ENCODE measurements around the gene FAM222A. TPM values are rescaled to one million over a fixed set of nuclear protein-coding genes. Genes with fewer than 3 reads are reported as not detected.

FAM222A gene
- total and polyA plus RNA-seq, 2 of the 4 experiments (the other 2 are of a cell fraction) = under 0.01 to 0.32 TPM

GRCh38 chr12:109678719-109679118, 34.9 kb upstream of the FAM222A start:
- H3K79me1 ChIP-seq (ENCODE audit: low read depth in 1 of 2, low read length in 2 of 2) = no peaks in the 10 kb centered on the region
- no peak overlapping the region for H3K27ac ChIP-seq (ENCODE audit: insufficient read depth, low read length)
- H4K91ac ChIP-seq (ENCODE audit: insufficient read depth, low read depth, low read length) = no peak overlapping the region
- intact Hi-C loops (cut with micrococcal nuclease) = no loop called here
- H3K9ac ChIP-seq (ENCODE audit: low read depth, low read length) = no peak overlapping the region
- in situ Hi-C loops (cut with MboI; ENCODE audit: low sequenced_read_pairs) = no loop called here
- H3K27me3 ChIP-seq (ENCODE audit: control insufficient read depth, insufficient read depth, low read length) = peaks cover 33% of the 10 kb centered on the region
- no peak overlapping the region for H3K14ac ChIP-seq (replicated peaks; ENCODE audit: low read depth, low read length)
- no peak overlapping the region for H3K4me3 ChIP-seq (ENCODE audit: insufficient read depth, low read depth, low read length)
- H2BK15ac ChIP-seq (ENCODE audit: low read depth, low read length) = no peak overlapping the region
- H2AK9ac ChIP-seq (replicated peaks; ENCODE audit: low read depth, low read length, poor library complexity) = no peak overlapping the region
- DNase-seq = no peak
- H2AFZ ChIP-seq (replicated peaks; ENCODE audit: low read length, poor library complexity) = no peak overlapping the region
- no peaks in the 10 kb centered on the region for H4K20me1 ChIP-seq (ENCODE audit: insufficient read depth, low read length)
- no peak overlapping the region for H3K4ac ChIP-seq (ENCODE audit: low read depth, low read length)
- no peaks in the 10 kb centered on the region for H3K4me1 ChIP-seq (ENCODE audit: control insufficient read depth, insufficient read depth, low read length)
- no peak overlapping the region for H2BK20ac ChIP-seq (ENCODE audit: low read depth, low read length)
- H3K4me2 ChIP-seq (ENCODE audit: low read depth, low read length) = no peak overlapping the region
- no peak overlapping the region for H4K8ac ChIP-seq (ENCODE audit: low read depth in 2 of 2, low read length in 2 of 2)
- H2BK120ac ChIP-seq (ENCODE audit: low read depth, low read length) = no peak overlapping the region
- no peaks in the 10 kb centered on the region for H3K9me1 ChIP-seq (ENCODE audit: insufficient read depth, low read length)
- ATAC-seq (ENCODE audit: low read depth) = no peak
- CTCF ChIA-PET = interaction anchor here (1.2 kb wide), 1 partner anchor 38 kb away, joined by 3 read pairs; no protein-coding TSS in a partner anchor
- dilution Hi-C loops (cut with HindIII; ENCODE audit: low sequenced_read_pairs, unreplicated experiment) = no loop called here
- H3K56ac ChIP-seq (ENCODE audit: extremely low read depth, insufficient read depth, low read length) = no peak overlapping the region
- TF ChIP-seq FOS (IDR thresholded peaks at IDR 0.05; ENCODE audit: low read depth, low read length) = no peak
- TF ChIP-seq MAZ (IDR thresholded peaks at IDR 0.05; ENCODE audit: borderline replicate concordance, low read depth, low read length) = no peak
- no peak for TF ChIP-seq ELK1 (IDR thresholded peaks at IDR 0.05; ENCODE audit: borderline replicate concordance, low read depth, low read length)
- no peak overlapping the region for H3K18ac ChIP-seq (ENCODE audit: low read depth, low read length)
- BruUV-seq (replicated peaks) = no TSS peak
- no peak overlapping the region for H3K23ac ChIP-seq (ENCODE audit: low read depth, low read length)
- no peak overlapping the region for H4K5ac ChIP-seq (ENCODE audit: low read depth, low read length)
- no peaks in the 10 kb centered on the region for H3K36me3 ChIP-seq (ENCODE audit: control insufficient read depth, insufficient read depth, low read length)
- no peak overlapping the region for H2AK5ac ChIP-seq (ENCODE audit: low read depth, low read length)
- 4% methylated on average over 3 of the region's 7 CpGs; no CpG with 5 or more reads in 1 of the 2 experiments for WGBS, 2 experiments (ENCODE audit: extremely low coverage in 2 of 2, insufficient read length in 1 of 2)
- POLR2A ChIA-PET (ENCODE audit: unreplicated experiment) = no interaction called here
- no peaks in the 10 kb centered on the region for H3K9me3 ChIP-seq (ENCODE audit: control insufficient read depth, insufficient read depth, low read length)
- H2BK5ac ChIP-seq (ENCODE audit: low read depth, low read length, poor library complexity, severe bottlenecking) = no peak overlapping the region
